Adrenal gland (tissue), 19 donors: Measurements from ENCODE around the gene RPS27A. TPM values are rescaled to one million over a fixed set of nuclear protein-coding genes. Genes with fewer than 3 reads are reported as not detected.
"Not testable (repeated sequence)": the region's sequence is repeated elsewhere in the genome, so short reads cannot be mapped to it uniquely, and the experiment has no call there.

Experiments used
- DNase-seq, 7 donors: peaks; one replicate each; pipeline ENCODE4 v3.0.0-alpha.2; 2019 to 2020
- H3K27ac ChIP-seq, 5 donors: fragments of 200-600 bp; sonication (generic) in 4 of 5; 1 replicate in 3 of 5; 2 replicates in 2 of 5; pipeline versions ENCODE4 v1.5.1 to v1.8.0; 2016 to 2020; ENCODE audit warnings: mild to moderate bottlenecking in 1 of 5
- H3K27me3 ChIP-seq: fragments of 200-600 bp; 2 replicates; pipeline ENCODE4 v1.8.0; 2021
- H3K36me3 ChIP-seq, 2 donors: fragments of 200-600 bp; replicated peaks in 1 of 2; 1 replicate in 1 of 2; 2 replicates in 1 of 2; pipeline versions ENCODE4 v1.5.1 to v1.8.0; 2018 to 2022
- H3K4me1 ChIP-seq, 2 donors: fragments of 200-600 bp; replicated peaks in 1 of 2; 1 replicate in 1 of 2; 2 replicates in 1 of 2; pipeline versions ENCODE4 v1.5.1 to v1.8.0; 2018 to 2021
- H3K4me3 ChIP-seq, 4 donors: fragments of 200-600 bp; sonication (generic) in 3 of 4; one replicate each; pipeline ENCODE4 v1.5.1; 2016 to 2018
- H3K9me3 ChIP-seq, 3 donors: fragments of 200-600 bp; sonication (generic) in 1 of 3; replicated peaks in 1 of 3; 1 replicate in 2 of 3; 2 replicates in 1 of 3; pipeline versions ENCODE4 v1.5.1 to v1.8.0; 2016 to 2021
- POLR2A ChIP-seq, 2 donors: fragments of 450-650 bp; IDR thresholded peaks; one replicate each; pipeline ENCODE4 v1.6.1; 2017; ENCODE audit warnings: antibody characterized with exemption in 2 of 2, mild to moderate bottlenecking in 2 of 2, moderate library complexity in 1 of 2
- WGBS, 4 donors: extraction: QIAGEN DNeasy Blood & Tissue Kit in 2 of 4; methylation state at CpG; one replicate each; pipeline versions ENCODE4 v1.1.5 to v1.1.7; 2013 to 2017; 5-methylcytosine and 5-hydroxymethylcytosine counted together
- intact Hi-C, 2 donors: fragments of 100-400 bp; cut with DNase I; formaldehyde crosslinking; loops; one replicate each; pipeline versions ENCODE4 v1.14.1 to v1.15.0; 2022 to 2023
- long read RNA-seq, 10 donors: library from polyadenylated mRNA in 3 of 10; unstranded in 2 of 10; stranded (forward) in 1 of 10; transcript quantifications; one replicate each; pipeline ENCODE4 v2.0.0 and lab custom pipeline, GENCODE V29; 2021 to 2026
- polyA plus RNA-seq, 3 donors: library from polyadenylated mRNA; stranded (reverse); fragments of 200-250 nt in 2 of 3; fragments of 350-450 nt in 1 of 3; fragmentation: Illumina TruSeq in 1 of 3; extraction: RNeasy Lipid Tissue Mini Kit (QIAGEN cat#74804) in 1 of 3; gene quantifications; one replicate each; pipeline ENCODE4 v1.2.3, GENCODE V29; 2013 to 2014
- total RNA-seq, 9 donors: library from RNA; depleted of rRNA in 4 of 9; stranded (reverse); fragments of >200 nt in 4 of 9; fragments of 120-200 nt in 1 of 9; fragmentation: NEBNext Ultra II Directional in 1 of 9; extraction: Animal tissue kit (Norgen Biotek cat#: 25700) in 1 of 9; gene quantifications; one replicate each; pipeline versions ENCODE4 v1.1.0 to v1.2.4, GENCODE V29; 2013 to 2023
- TF ChIP-seq, protein P1 (sequence below), 6 experiments: fragments of 450-650 bp in 4 of 6; fragments of 200-600 bp in 2 of 6; sonication (generic) in 1 of 6; IDR thresholded peaks; 1 replicate in 5 of 6; 2 replicates in 1 of 6; pipeline versions ENCODE4 v1.5.1 to v1.8.0; 2016 to 2021; ENCODE audit warnings: antibody characterized with exemption in 6 of 6, mild to moderate bottlenecking in 2 of 6, moderate library complexity in 1 of 6
- donor health status: healthy with polysubstance abuse.
- donor health status: Bipolar disorder and iron deficiency.
- donor health status: DM: yes; HTN: yes; CAD: no.
- donor health status: DM: no; HTN: no; CAD: no.
- donor health status: DM: no; HTN: no; CAD: no.
- donor health status: DM: yes; HTN: yes; CAD: no.

The RPS27A gene
- total RNA-seq (1,000 to 10,000 TPM in 2 of 9 donors, 100 to 1,000 TPM in 7; 493 to 1,820 (median 796) TPM), polyA plus RNA-seq (1,000 to 10,000 TPM in 2 of 3 donors, 100 to 1,000 TPM in 1; 835 to 1,338 (median 1,054) TPM)
- long read RNA-seq, donor 1, transcript RPS27A-207 (3 exons, 557 nt): minor isoform, 6 of 1,592 reads
- long read RNA-seq, donor 1, transcript RPS27A-201 (6 exons, 1,071 nt): major isoform, 866 of 1,592 reads
- long read RNA-seq, donor 1, transcript RPS27A-203 (5 exons, 796 nt): minor isoform, 196 of 1,592 reads
- long read RNA-seq, donor 1, transcript RPS27A-208 (5 exons, 580 nt): minor isoform, 9 of 1,592 reads
- long read RNA-seq, donor 1, partial matches to known transcripts: 172 of 1,592 reads
- long read RNA-seq, donor 1, other reads (novel, unspliced or antisense): 339 of 1,592 reads
- long read RNA-seq, donor 2, transcript RPS27A-208 (5 exons, 580 nt): minor isoform, 7 of 908 reads
- long read RNA-seq, donor 2, transcript RPS27A-203 (5 exons, 796 nt): minor isoform, 112 of 908 reads
- long read RNA-seq, donor 2, transcript RPS27A-201 (6 exons, 1,071 nt): major isoform, 538 of 908 reads
- long read RNA-seq, donor 2, partial matches to known transcripts: 113 of 908 reads
- long read RNA-seq, donor 2, other reads (novel, unspliced or antisense): 135 of 908 reads
- long read RNA-seq, donor 3, transcript RPS27A-203 (5 exons, 796 nt): minor isoform, 165 of 1,185 reads
- long read RNA-seq, donor 3, transcript RPS27A-201 (6 exons, 1,071 nt): major isoform, 632 of 1,185 reads
- long read RNA-seq, donor 3, partial matches to known transcripts: 165 of 1,185 reads
- long read RNA-seq, donor 3, other reads (novel, unspliced or antisense): 214 of 1,185 reads
- long read RNA-seq, donor 4, transcript RPS27A-203 (5 exons, 796 nt): minor isoform, 264 of 2,380 reads
- long read RNA-seq, donor 4, transcript RPS27A-201 (6 exons, 1,071 nt): major isoform, 2,011 of 2,380 reads
- long read RNA-seq, donor 4, partial matches to known transcripts: 18 of 2,380 reads
- long read RNA-seq, donor 4, other reads (novel, unspliced or antisense): 86 of 2,380 reads
- long read RNA-seq, donor 5, transcript RPS27A-201 (6 exons, 1,071 nt): major isoform, 665 of 719 reads
- long read RNA-seq, donor 5, transcript RPS27A-203 (5 exons, 796 nt): minor isoform, 33 of 719 reads
- long read RNA-seq, donor 5, partial matches to known transcripts: 13 of 719 reads
- long read RNA-seq, donor 5, other reads (novel, unspliced or antisense): 8 of 719 reads
- long read RNA-seq, donor 6, transcript RPS27A-201 (6 exons, 1,071 nt): major isoform, 1,581 of 1,877 reads
- long read RNA-seq, donor 6, transcript RPS27A-203 (5 exons, 796 nt): minor isoform, 240 of 1,877 reads
- long read RNA-seq, donor 6, partial matches to known transcripts: 15 of 1,877 reads
- long read RNA-seq, donor 6, other reads (novel, unspliced or antisense): 41 of 1,877 reads
- long read RNA-seq, donor 7, transcript RPS27A-203 (5 exons, 796 nt): minor isoform, 124 of 802 reads
- long read RNA-seq, donor 7, transcript RPS27A-208 (5 exons, 580 nt): minor isoform, 8 of 802 reads
- long read RNA-seq, donor 7, transcript RPS27A-201 (6 exons, 1,071 nt): major isoform, 437 of 802 reads
- long read RNA-seq, donor 7, partial matches to known transcripts: 90 of 802 reads
- long read RNA-seq, donor 7, other reads (novel, unspliced or antisense): 140 of 802 reads
- long read RNA-seq, donor 8, transcript RPS27A-203 (5 exons, 796 nt): minor isoform, 88 of 1,259 reads
- long read RNA-seq, donor 8, transcript RPS27A-208 (5 exons, 580 nt): minor isoform, 20 of 1,259 reads
- long read RNA-seq, donor 8, transcript RPS27A-201 (6 exons, 1,071 nt): major isoform, 808 of 1,259 reads
- long read RNA-seq, donor 8, partial matches to known transcripts: 54 of 1,259 reads
- long read RNA-seq, donor 8, other reads (novel, unspliced or antisense): 284 of 1,259 reads
- long read RNA-seq, donor 9, transcript RPS27A-203 (5 exons, 796 nt): minor isoform, 123 of 1,259 reads
- long read RNA-seq, donor 9, transcript RPS27A-201 (6 exons, 1,071 nt): major isoform, 766 of 1,259 reads
- long read RNA-seq, donor 9, transcript RPS27A-208 (5 exons, 580 nt): minor isoform, 7 of 1,259 reads
- long read RNA-seq, donor 9, partial matches to known transcripts: 106 of 1,259 reads
- long read RNA-seq, donor 9, other reads (novel, unspliced or antisense): 253 of 1,259 reads
- long read RNA-seq, donor 10, transcript RPS27A-201 (6 exons, 1,071 nt): major isoform, 263 of 398 reads
- long read RNA-seq, donor 10, transcript RPS27A-208 (5 exons, 580 nt): minor isoform, 5 of 398 reads
- long read RNA-seq, donor 10, transcript RPS27A-203 (5 exons, 796 nt): minor isoform, 26 of 398 reads
- long read RNA-seq, donor 10, partial matches to known transcripts: 37 of 398 reads
- long read RNA-seq, donor 10, other reads (novel, unspliced or antisense): 66 of 398 reads

DNA sequence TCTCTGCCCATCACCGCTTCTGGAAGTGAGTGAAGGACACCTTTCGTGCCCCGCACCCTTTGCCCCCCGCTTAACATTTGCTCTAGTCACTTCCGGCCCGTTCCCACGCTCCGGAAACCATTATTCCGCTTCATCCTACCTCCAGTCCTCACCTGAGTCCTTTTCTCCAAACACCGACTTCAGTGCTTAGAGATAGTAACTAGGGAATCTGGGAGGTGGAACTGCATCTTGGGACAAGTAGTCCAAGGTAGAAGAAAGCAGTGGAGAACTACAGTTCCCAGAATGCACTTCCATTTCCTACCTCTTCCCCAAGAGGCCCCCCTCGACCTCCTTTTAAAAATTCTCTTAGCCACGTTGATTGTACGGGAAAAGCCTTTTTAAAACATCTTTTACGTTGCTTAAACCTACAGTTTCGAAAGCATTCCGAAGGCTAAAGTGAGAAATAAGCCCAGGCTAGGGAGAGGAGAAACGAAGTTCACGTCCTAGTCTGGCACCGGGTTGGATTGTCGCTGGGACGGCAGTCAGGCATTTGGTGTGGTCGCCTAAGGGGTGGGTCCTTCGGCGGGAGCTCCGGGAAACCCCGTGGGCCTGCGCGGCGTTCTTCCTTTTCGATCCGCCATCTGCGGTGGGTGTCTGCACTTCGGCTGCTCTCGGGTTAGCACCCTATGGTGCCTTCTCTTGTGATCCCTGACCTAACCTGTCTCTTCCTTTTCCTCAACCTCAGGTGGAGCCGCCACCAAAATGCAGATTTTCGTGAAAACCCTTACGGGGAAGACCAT is at the start of gene RPS27A, which contains the start of gene CLHC1:
TSS of gene RPS27A (plus strand) at position 605 of the 779 bp plus-strand sequence. CDS start at position 742, 137 bp downstream.
TSS of gene CLHC1 (minus strand) at position 210 of the 779 bp plus-strand sequence. CDS start 9,882 bp downstream, outside the sequence.
- intact Hi-C loops: no loop called here
- no peaks in the 10 kb centered on the region for H3K9me3 ChIP-seq
- peak; percentile 90 to 94 (median 92) for DNase-seq
- H3K27me3 ChIP-seq: no peaks in the 10 kb centered on the region
- peaks cover 9 to 22% of the 10 kb centered on the region in 2 donors for H3K4me1 ChIP-seq
- TF ChIP-seq, protein P1, sequence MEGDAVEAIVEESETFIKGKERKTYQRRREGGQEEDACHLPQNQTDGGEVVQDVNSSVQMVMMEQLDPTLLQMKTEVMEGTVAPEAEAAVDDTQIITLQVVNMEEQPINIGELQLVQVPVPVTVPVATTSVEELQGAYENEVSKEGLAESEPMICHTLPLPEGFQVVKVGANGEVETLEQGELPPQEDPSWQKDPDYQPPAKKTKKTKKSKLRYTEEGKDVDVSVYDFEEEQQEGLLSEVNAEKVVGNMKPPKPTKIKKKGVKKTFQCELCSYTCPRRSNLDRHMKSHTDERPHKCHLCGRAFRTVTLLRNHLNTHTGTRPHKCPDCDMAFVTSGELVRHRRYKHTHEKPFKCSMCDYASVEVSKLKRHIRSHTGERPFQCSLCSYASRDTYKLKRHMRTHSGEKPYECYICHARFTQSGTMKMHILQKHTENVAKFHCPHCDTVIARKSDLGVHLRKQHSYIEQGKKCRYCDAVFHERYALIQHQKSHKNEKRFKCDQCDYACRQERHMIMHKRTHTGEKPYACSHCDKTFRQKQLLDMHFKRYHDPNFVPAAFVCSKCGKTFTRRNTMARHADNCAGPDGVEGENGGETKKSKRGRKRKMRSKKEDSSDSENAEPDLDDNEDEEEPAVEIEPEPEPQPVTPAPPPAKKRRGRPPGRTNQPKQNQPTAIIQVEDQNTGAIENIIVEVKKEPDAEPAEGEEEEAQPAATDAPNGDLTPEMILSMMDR (IDR thresholded peaks at IDR 0.05): peak in 2 of 6 experiments; percentile 12 to 26
- peak; percentile 50 to 84 for TF ChIP-seq POLR2A (IDR thresholded peaks at IDR 0.05)
- 0 to 1% (median 0%) methylated on average over 35 to 37 of the region's 37 CpGs for WGBS, 4 donors
- peak within 1 kb of the TSS; percentile 76 to 98 (median 84) for H3K4me3 ChIP-seq
- H3K27ac ChIP-seq: peak within 1 kb of the TSS; percentile 92 to 98 (median 96)
- H3K36me3 ChIP-seq: peaks cover 0 to 36% of the 10 kb centered on the region in 2 donors

DNA sequence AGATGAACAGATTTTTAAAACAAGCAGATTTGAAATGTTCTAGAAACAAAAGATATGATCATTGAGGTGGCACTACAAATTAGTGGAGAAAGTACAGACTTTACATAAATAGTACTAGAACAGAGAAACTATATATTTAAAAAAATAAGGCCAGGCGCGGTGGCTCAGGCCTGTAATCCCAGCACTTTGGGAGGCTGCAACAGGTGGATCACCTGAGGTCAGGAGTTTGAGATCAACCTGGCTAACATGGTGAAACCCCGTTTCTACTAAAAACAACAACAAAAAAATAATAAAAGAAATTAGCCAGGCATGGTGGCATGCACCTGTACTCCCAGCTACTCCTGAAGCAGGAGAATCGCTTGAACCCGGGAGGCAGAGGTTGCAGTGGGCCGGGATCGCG is 45.7 kb upstream of the RPS27A start:
- H3K27me3 ChIP-seq, H3K9me3 ChIP-seq, H3K36me3 ChIP-seq, H3K4me1 ChIP-seq, H3K4me3 ChIP-seq, H3K27ac ChIP-seq, intact Hi-C loops, DNase-seq: not testable (repeated sequence)
- WGBS, 4 donors: 82 to 94% (median 85%) methylated on average over 8 of the region's 8 CpGs

DNA sequence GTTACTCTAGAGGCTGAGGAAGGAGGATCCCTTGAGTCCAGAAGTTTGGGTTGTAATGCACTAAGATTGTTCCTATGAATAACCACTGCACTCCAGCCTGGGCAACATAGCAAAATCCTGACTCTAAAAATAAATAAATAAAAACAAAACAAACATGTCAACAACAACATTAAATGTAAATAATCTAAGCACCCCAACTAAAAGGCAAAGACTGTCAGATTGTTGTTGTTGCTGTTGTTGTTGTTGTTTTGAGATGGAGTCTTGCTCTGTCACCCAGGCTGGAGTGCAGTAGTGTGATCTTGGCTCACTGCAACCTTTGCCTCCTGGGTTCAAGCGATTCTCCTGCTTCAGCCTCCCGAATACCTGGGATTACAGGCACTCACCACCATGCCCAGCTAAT is 40.6 kb upstream of the RPS27A start:
- H3K9me3 ChIP-seq, intact Hi-C loops, H3K27ac ChIP-seq, H3K36me3 ChIP-seq, H3K4me1 ChIP-seq, H3K27me3 ChIP-seq, DNase-seq, H3K4me3 ChIP-seq: not testable (repeated sequence)
- 89 to 100% (median 97%) methylated on average over 2 of the region's 2 CpGs for WGBS, 4 donors
